Panc1 (cell line): ENCODE results near the gene ORM2.

ENCODE experiments used
- CTCF ChIP-seq: fragments of 450-650 bp; IDR thresholded peaks from 2 replicates; pipeline ENCODE4 v1.5.1; 2017; ENCODE audit warnings: mild to moderate bottlenecking
- POLR2AphosphoS5 ChIP-seq: IDR thresholded peaks from 2 replicates; pipeline ENCODE4 v1.6.1; 2012; ENCODE audit warnings: mild to moderate bottlenecking, low read depth, low read length, moderate library complexity
- SIN3A ChIP-seq: IDR thresholded peaks from 2 replicates; pipeline ENCODE4 v1.6.1; 2012; ENCODE audit warnings: low read depth, mild to moderate bottlenecking, low read length, moderate library complexity, borderline replicate concordance; ENCODE audit not compliant: insufficient read depth

GRCh38 chr9:114318416-114318815 lies 11.3 kb upstream of the ORM2 start:
- TF ChIP-seq CTCF (no peak), SIN3A (no peak), POLR2AphosphoS5 (no peak)
